Left hindlimb (tissue), 1 donor: ENCODE data around the gene UBE2E1.
"Not testable (repeated sequence)": the region's sequence is repeated elsewhere in the genome, so short reads cannot be mapped to it uniquely, and the experiment has no call there.

ENCODE experiments used
- DNase-seq: peaks from one replicate; pipeline ENCODE4 v3.0.0-alpha.2; 2018

The UBE2E1 gene

GRCh38 chr3:23822559-23822958, 16.8 kb downstream of the UBE2E1 start:
- no peak for DNase-seq

- DNase-seq = no peak
Measured at GRCh38 chr3:23823620-23824019, 17.9 kb downstream of the UBE2E1 start.

GRCh38 chr3:23824699-23825444, 19.1 kb downstream of the UBE2E1 start:
- DNase-seq = no peak

- no peak for DNase-seq
Measured at GRCh38 chr3:23825802-23826201, 20.0 kb downstream of the UBE2E1 start.

- no peak for DNase-seq
Measured at GRCh38 chr3:23826382-23827064, 20.8 kb downstream of the UBE2E1 start.

- no peak for DNase-seq
Measured at GRCh38 chr3:23829242-23829934, 23.6 kb downstream of the UBE2E1 start.

- no peak for DNase-seq
Measured at GRCh38 chr3:23830869-23831484, 25.2 kb downstream of the UBE2E1 start.

- no peak for DNase-seq
Measured at GRCh38 chr3:23831517-23832394, 26.0 kb downstream of the UBE2E1 start.

- no peak for DNase-seq
Measured at GRCh38 chr3:23832523-23832922, 26.8 kb downstream of the UBE2E1 start.

- DNase-seq = no peak
Measured at GRCh38 chr3:23834082-23834870, 28.5 kb downstream of the UBE2E1 start.

GRCh38 chr3:23835087-23835486, 29.3 kb downstream of the UBE2E1 start:
- DNase-seq = no peak

- no peak for DNase-seq
Measured at GRCh38 chr3:23835802-23836201, 30.0 kb downstream of the UBE2E1 start.

GRCh38 chr3:23836536-23837230, 30.9 kb downstream of the UBE2E1 start:
- DNase-seq = no peak

- DNase-seq = no peak
Measured at GRCh38 chr3:23837286-23837685, 31.5 kb downstream of the UBE2E1 start.

- DNase-seq = no peak
Measured at GRCh38 chr3:23837691-23838090, 31.9 kb downstream of the UBE2E1 start.

- DNase-seq = no peak
Measured at GRCh38 chr3:23840521-23840920, 34.8 kb downstream of the UBE2E1 start.

GRCh38 chr3:23843869-23844268, 38.1 kb downstream of the UBE2E1 start:
- DNase-seq = no peak

- DNase-seq = no peak
Measured at GRCh38 chr3:23845326-23846216, 39.8 kb downstream of the UBE2E1 start.

- DNase-seq = not testable (repeated sequence)
Measured at GRCh38 chr3:23849462-23849861, 43.7 kb downstream of the UBE2E1 start.

GRCh38 chr3:23856286-23856685, 50.5 kb downstream of the UBE2E1 start:
- DNase-seq = no peak
